ENCODE measurements around the gene TTLL11.
A peak's percentile ranks its signal among the peaks of the same experiment; 100 is the strongest.

Gene TTLL11

DNA sequence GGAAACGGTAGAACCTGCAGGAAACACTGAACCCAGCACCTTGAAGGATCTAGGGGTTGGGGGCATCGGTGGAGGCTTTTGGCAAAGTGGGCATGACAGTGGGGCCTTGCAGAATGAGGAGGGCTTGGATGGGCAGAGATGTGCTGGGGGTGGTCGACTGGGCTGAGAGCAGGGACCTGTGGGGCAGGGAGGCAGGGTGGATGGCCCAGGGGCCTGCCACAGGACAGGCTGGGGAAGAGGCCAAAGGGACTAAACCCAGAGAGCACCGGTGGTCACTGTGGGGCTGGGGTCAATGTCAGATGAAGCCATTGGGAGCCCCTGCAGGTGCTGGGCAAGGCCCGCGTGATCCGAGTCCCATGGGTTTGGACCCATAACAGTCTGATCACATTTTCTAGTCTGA, 266.4 kb downstream of the TTLL11 start:
- Histone ChIP-seq H3K4me3 (ENCODE audit: low read depth, low read length) (no peak overlapping the region), H3K9me3 (ENCODE audit: control insufficient read depth, low read length) (no peaks in the 10 kb centered on the region), H3K36me3 (ENCODE audit: control insufficient read depth, insufficient read depth, low read length) (no peaks in the 10 kb centered on the region), H2AFZ (no peak overlapping the region), H3K27me3 (ENCODE audit: control insufficient read depth, insufficient read depth, low read length) (no peaks in the 10 kb centered on the region), H3K27ac (no peak overlapping the region), H3K4me2 (ENCODE audit: low read length) (no peak overlapping the region), H3K4me1 (peaks cover 7% of the 10 kb centered on the region), H3K9ac (no peak overlapping the region), H3K79me2 (no peaks in the 10 kb centered on the region)
- TF ChIP-seq, protein P1, sequence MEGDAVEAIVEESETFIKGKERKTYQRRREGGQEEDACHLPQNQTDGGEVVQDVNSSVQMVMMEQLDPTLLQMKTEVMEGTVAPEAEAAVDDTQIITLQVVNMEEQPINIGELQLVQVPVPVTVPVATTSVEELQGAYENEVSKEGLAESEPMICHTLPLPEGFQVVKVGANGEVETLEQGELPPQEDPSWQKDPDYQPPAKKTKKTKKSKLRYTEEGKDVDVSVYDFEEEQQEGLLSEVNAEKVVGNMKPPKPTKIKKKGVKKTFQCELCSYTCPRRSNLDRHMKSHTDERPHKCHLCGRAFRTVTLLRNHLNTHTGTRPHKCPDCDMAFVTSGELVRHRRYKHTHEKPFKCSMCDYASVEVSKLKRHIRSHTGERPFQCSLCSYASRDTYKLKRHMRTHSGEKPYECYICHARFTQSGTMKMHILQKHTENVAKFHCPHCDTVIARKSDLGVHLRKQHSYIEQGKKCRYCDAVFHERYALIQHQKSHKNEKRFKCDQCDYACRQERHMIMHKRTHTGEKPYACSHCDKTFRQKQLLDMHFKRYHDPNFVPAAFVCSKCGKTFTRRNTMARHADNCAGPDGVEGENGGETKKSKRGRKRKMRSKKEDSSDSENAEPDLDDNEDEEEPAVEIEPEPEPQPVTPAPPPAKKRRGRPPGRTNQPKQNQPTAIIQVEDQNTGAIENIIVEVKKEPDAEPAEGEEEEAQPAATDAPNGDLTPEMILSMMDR (IDR thresholded peaks at IDR 0.05) = no peak

DNA sequence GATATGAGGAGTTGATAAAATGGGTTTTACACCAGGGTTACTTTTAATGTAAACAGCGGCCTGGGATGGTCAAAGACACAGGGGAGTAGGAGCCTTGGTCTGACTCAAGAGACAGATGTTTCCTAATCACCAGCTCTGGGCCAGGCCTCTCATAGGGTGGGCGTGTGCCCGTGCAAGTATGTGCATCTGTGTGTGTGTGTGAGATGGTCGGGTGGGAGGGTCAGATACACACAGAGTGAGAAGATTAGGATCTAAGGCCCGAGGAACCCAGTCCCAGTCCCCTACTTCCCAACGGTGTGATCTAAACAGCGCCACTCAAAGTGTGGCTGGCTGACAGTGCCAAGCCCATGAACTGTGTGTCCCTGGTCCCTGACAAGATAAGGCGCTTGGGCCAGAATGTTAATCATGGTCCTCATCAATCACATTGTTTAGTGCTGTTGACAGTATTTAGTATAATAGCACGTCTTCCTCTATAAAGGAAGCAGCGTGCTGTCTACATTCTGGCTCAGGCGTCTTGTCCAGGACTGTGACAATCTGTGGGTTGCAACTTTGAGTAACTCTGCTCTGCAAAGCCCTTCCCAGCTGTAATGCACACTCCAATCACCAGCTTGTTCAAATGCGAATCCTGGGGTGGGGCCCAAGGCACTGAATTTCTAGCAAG, 267.9 kb downstream of the TTLL11 start:
- H3K4me3 ChIP-seq (ENCODE audit: low read depth, low read length) = no peak overlapping the region
- no peak overlapping the region for H3K4me2 ChIP-seq (ENCODE audit: low read length)
- no peak overlapping the region for H3K27ac ChIP-seq

DNA sequence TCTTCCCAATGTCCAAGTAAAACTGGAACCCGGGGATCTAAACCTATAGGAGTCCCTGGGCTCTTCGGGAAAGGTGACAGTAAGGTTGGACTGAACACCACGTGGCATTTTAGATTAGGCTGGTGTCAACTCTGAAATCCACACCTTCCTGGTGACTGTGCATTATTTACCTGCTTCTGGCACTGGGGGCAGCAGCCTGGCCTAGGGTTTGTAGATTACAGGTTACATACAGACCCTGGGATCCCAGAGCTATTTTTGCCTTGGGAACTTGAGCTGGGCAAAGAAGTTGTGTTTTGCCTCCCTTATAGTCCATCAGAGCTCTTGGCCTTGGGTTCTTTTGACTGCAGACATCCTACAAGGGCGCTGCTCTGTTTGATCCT, 268.5 kb downstream of the TTLL11 start:
- Histone ChIP-seq H3K9ac (no peak overlapping the region), H3K9me3 (ENCODE audit: control insufficient read depth, low read length) (no peaks in the 10 kb centered on the region), H3K4me1 (peaks cover 7% of the 10 kb centered on the region), H3K4me3 (ENCODE audit: low read depth, low read length) (no peak overlapping the region), H3K36me3 (ENCODE audit: control insufficient read depth, insufficient read depth, low read length) (no peaks in the 10 kb centered on the region), H3K79me2 (no peaks in the 10 kb centered on the region), H3K27ac (no peak overlapping the region), H3K4me2 (ENCODE audit: low read length) (no peak overlapping the region), H2AFZ (no peak overlapping the region), H3K27me3 (ENCODE audit: control insufficient read depth, insufficient read depth, low read length) (no peaks in the 10 kb centered on the region)
- TF ChIP-seq, protein P1 (IDR thresholded peaks at IDR 0.05) = no peak

More for the DNA sequence above, 267.9 kb downstream of the TTLL11 start:
- TF ChIP-seq, protein P1 (IDR thresholded peaks at IDR 0.05) = no peak
- Histone ChIP-seq H3K9ac (no peak overlapping the region), H3K27me3 (ENCODE audit: control insufficient read depth, insufficient read depth, low read length) (no peaks in the 10 kb centered on the region), H3K79me2 (no peaks in the 10 kb centered on the region), H3K36me3 (ENCODE audit: control insufficient read depth, insufficient read depth, low read length) (no peaks in the 10 kb centered on the region), H3K4me1 (peaks cover 7% of the 10 kb centered on the region), H2AFZ (peak overlapping the region; percentile 11), H3K9me3 (ENCODE audit: control insufficient read depth, low read length) (no peaks in the 10 kb centered on the region)

DNA sequence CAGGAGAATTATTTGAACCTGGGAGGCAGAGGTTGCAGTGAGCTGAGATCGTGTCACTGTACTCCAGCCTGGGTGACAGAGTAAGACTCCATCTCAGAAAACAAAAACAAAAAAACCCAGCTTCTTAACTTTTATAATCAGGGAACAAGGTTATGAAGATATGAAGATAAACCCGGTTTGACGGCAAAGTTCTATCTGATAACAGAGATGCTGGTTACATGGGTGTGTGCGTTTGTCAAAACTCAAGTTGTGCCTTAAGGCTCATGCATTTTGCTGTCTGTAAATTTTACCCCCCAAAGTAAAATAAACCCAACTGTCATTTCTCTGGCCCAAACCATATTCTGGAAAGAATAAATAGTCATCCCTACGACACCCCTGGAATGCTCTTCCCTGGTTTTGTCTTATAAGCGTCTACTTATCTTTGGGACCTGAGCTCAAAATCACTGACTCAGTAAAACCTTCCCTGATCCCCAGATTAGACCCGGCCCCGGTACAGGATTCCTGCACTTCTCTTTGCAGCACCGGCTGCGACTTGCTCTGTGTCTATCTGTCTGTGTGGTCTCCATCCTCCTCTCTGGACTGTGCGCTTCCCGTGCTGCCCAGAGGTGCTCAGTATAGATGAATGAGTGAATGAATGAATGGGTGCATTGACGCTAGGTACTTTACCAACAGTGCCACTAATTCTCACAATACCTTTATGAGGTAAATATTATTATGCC, 269.5 kb downstream of the TTLL11 start:
- no peaks in the 10 kb centered on the region for H3K9me3 ChIP-seq (ENCODE audit: control insufficient read depth, low read length)
- H2AFZ ChIP-seq = no peak overlapping the region
- H3K27ac ChIP-seq = no peak overlapping the region
- peaks cover 7% of the 10 kb centered on the region for H3K4me1 ChIP-seq
- peak overlapping the region; percentile 26 for H3K4me2 ChIP-seq (ENCODE audit: low read length)
- TF ChIP-seq, protein P1 (IDR thresholded peaks at IDR 0.05) = no peak
- H3K36me3 ChIP-seq (ENCODE audit: control insufficient read depth, insufficient read depth, low read length) = no peaks in the 10 kb centered on the region
- H3K79me2 ChIP-seq = no peaks in the 10 kb centered on the region
- no peak overlapping the region for H3K4me3 ChIP-seq (ENCODE audit: low read depth, low read length)
- H3K9ac ChIP-seq = no peak overlapping the region
- no peaks in the 10 kb centered on the region for H3K27me3 ChIP-seq (ENCODE audit: control insufficient read depth, insufficient read depth, low read length)
